KBM-7 (cell line): ENCODE data around the gene HM13.
"Not testable (repeated sequence)": the region's sequence is repeated elsewhere in the genome, so short reads cannot be mapped to it uniquely, and the experiment has no call there.

Source experiments
- DNase-seq: peaks from one replicate; pipeline ENCODE4 v3.0.0-alpha.2; 2015
- in situ Hi-C: fragments of 300-500 bp; cut with MboI; formaldehyde crosslinking; loops from 2 replicates; pipeline ENCODE4 v1.14.3; 2020; ENCODE audit warnings: low sequenced_read_pairs, low pct_unique_long_range_greater_than_20kb, mixed read lengths

Gene HM13

DNA sequence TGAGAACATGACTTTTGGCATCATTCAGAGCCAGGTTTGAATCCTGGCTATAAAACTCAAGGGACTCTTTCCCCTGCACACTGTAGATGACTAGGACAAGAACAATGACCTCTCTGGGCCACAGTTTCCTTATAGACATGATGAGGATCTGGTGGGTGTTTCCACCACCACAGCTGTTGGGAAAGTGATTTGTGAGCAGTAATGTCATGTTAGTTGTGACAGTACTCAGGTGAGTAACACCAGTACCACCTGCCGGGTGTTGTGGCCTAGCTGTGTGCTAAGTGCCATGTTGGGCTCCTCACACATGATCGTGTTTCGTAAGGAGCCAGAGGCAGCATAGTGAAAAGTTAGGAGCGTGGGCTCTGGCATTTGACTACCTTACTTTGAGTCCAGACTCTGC, 24.1 kb downstream of the HM13 start:
- in situ Hi-C loops: no loop called here
- no peak for DNase-seq

- in situ Hi-C loops, DNase-seq: not testable (repeated sequence)
These were observed 25.4 kb downstream of the HM13 start for GRCh38 chr20:31539636-31540035.

DNA sequence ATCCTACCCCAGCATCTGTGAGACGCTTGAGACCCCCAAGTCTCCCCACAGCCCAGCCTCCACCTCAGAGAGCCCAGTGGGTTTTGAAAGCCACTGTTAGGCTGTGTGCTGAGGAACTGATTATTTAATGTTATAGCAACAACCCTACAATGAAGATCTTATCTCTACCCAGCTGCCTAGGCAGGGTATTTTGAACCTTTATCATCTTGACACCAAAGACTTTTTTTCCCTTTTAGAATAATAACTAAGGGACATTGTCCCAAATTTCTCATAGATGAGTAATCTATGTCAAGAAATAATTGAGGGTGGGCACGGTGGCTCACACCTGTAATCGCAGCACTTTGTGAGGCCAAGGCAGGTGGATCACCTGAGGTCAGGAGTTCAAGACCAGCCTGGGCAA, 26.2 kb downstream of the HM13 start:
- in situ Hi-C loops: no loop called here
- no peak for DNase-seq

- DNase-seq: no peak
- in situ Hi-C loops: no loop called here
These were observed 28.1 kb downstream of the HM13 start for GRCh38 chr20:31542201-31542842.

GRCh38 chr20:31542963-31543362, 28.7 kb downstream of the HM13 start:
- DNase-seq: no peak
- in situ Hi-C loops: no loop called here

DNA sequence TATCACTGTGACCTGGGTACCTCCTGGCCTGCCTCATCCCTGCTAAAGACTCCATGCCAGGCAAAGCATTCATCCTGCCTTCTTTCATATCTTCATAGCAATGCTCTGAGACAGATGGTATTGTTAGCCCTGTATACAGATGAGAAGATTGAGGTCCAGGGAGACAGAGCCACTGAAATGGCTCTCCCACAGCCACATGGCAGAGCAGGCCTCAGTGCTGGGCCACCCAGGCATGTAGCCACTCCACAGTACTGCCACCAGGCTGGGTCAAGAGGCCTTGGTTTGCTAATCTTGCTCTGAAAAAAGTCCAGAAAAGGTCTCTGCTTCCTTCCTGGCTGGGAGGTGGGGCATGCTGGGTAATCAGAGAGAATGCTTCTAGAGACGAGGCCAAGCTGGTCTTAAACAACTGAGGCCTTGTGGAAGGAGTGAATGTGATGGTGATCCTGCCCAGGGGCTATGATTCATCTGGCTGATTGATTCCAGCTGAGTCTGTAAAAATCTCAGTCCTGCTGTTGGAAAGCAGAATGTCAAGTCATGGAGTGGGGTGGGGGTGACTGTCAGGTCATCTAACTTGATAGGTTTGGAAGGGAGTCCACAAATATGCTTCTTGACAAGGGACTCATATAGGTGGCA, 29.8 kb downstream of the HM13 start:
- DNase-seq: no peak
- in situ Hi-C loops: no loop called here

DNA sequence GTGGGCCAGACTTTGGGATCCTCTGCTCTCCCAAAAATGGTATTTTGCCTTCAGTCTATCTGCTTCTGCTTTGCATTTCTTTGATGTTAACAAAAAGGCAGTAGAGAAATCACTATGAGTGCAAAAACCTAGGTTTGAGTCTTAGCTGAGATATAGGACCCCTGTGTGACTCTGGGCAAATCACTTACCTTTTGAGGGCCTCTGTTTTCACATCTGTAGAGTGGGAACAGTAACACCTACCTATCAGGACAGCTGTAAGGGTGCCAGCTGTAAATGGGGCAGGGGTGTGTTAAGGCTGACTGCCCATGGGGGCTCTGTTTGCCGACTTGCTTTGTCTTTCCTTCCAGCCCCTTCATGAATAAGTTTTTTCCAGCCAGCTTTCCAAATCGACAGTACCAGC, 30.4 kb downstream of the HM13 start:
- in situ Hi-C loops: no loop called here
- DNase-seq: no peak

DNA sequence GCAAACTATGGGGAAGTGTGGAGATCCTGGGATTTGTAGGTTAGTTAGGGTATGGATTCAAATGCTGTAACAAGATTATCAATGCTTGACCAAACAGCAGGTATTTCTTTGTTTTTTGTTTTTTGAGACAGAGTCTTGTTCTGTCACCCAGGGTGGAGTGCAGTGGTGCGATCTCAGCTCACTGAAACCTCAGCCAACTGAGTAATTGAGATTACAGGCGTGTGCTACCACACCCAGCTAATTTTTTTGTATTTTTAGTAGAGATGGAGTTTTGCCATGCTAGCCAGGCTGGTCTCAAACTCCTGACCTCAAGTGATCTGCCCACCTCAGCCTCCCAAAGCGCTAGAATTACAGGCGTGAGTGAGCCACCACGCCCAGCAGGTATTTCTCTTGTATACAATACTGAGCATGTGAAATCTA, 31.4 kb downstream of the HM13 start:
- DNase-seq, in situ Hi-C loops: not testable (repeated sequence)

DNA sequence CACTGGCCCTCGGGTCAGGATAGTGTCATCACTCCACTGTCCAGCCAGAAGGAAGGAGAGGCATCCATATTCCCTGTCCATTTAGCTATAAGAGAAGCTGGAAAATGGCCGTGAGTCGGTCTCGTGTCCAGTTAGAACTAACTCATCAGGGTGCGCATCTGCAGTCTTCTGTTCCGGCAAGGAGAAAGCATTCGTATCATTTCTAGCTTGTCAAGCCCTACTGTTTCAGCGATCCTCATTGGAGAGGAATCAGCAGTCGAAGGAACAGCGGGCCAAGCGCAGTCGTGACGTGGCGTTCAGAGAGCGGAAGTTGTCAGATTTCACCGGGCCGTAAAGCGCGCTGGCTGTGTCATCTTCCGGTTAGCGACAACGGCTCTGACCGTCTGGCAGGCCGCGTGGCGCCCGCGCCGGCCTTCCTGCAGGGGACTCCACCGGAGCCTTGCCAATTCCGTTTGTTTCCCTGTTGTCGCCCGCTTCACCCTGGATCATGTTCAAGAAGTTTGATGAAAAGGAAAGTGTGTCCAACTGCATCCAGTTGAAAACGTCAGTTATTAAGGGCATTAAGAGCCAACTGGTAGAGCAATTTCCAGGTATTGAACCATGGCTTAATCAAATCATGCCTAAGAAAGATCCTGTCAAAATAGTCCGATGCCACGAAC, 32.9 kb downstream of the HM13 start:
- in situ Hi-C loops: no loop called here
- no peak for DNase-seq

DNA sequence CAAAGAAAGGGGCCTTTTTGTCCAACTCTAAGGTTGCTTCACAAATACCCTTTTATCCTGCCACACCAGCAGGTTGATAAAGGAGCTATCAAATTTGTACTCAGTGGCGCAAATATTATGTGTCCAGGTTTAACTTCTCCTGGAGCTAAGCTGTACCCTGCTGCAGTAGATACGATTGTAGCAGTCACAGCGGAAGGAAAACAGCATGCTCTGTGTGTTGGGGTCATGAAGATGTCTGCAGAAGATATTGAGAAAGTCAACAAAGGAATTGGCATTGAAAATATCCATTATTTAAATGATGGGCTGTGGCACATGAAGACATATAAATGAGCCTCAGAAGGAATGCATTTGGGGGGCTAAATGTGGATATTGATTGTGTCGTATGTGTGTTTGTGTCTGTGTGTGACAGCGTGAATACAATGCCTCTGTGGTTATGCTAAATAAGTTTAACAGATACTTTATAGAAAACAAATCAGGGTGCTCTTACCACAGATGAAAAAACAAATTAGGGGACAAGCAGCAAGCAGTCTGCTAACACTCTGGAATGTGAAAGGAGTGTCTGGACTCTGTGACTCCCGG, 33.6 kb downstream of the HM13 start:
- in situ Hi-C loops: no loop called here

GRCh38 chr20:31548820-31549512, 34.7 kb downstream of the HM13 start:
- DNase-seq: no peak
- in situ Hi-C loops: no loop called here

More for the DNA sequence above, 33.6 kb downstream of the HM13 start:
- no peak for DNase-seq

DNA sequence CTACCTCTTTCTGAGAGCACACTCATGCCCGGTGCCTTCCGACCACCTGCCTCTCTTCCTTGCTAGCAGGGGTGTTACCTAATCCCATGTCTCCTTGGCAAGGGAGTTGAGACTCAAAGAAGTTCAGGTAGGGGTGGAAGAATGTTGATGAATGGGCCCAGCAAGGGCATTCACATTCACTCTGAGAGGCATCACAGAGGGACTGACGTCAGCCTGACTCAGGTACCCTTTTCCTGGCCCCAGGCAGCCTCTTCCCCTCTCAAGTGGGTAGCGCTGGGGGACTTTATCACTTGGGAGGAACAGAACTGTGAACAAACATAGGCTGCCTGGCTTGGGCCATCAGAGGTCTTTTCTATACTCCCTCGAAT, 35.3 kb downstream of the HM13 start:
- DNase-seq: no peak
- in situ Hi-C loops: no loop called here

DNA sequence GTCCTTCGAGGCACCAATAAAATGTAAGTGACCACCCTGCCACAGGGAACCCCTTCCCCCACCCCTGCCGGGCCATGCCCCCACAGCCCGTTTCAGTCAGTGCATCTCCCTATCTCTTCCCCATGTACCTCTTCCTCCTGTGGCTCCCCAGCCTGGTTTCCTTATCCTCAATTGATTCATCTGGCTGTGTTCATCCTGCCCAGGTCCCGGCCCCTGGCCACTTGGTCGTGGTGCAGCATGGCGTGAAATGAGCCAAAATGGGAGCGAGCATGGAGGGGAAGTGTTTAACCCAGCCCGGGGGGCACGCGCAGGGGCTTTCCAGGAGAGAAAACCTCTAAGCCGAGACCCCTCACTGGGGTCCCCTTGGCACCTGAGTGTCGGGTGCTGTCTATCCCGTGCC, 35.9 kb downstream of the HM13 start:
- in situ Hi-C loops: no loop called here
- DNase-seq: no peak

GRCh38 chr20:31551163-31552081, 37.2 kb downstream of the HM13 start:
- in situ Hi-C loops: no loop called here
- no peak for DNase-seq

GRCh38 chr20:31555203-31555775, 41.0 kb downstream of the HM13 start:
- in situ Hi-C loops: no loop called here
- no peak for DNase-seq

DNA sequence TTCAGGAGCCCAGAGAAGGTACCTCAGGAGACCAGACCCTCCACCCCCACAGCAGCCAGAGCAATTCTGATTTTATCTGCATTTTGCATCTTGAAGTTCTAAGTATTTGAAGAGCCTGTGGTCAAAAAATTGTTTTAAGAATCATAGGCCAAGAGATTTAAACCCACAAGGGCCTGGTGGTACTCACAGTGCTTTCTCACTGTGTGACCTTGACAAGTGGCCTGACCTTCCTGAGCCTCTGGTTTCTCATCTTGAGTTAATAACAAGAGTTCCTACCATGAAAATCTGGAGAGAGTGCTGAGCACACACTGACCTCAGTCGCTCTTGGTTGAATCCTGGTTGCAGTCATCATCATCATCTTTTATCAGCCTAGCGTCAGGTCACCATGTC, 45.5 kb downstream of the HM13 start:
- no peak for DNase-seq
- in situ Hi-C loops: loop anchor here (10.0 kb wide), 1 partner anchor 55 kb away; no protein-coding TSS in a partner anchor

- in situ Hi-C loops: loop anchor here (10.0 kb wide), 1 partner anchor 55 kb away; no protein-coding TSS in a partner anchor
- DNase-seq: peak; percentile 73
These were observed 46.0 kb downstream of the HM13 start for GRCh38 chr20:31560094-31560745.
